Measurements from ENCODE around the gene ITGAD. TPM values are rescaled to one million over a fixed set of nuclear protein-coding genes. Genes with fewer than 3 reads are reported as not detected.

ITGAD gene
- total and polyA plus RNA-seq, 2 experiments from 2014 or later, result not detected

DNA sequence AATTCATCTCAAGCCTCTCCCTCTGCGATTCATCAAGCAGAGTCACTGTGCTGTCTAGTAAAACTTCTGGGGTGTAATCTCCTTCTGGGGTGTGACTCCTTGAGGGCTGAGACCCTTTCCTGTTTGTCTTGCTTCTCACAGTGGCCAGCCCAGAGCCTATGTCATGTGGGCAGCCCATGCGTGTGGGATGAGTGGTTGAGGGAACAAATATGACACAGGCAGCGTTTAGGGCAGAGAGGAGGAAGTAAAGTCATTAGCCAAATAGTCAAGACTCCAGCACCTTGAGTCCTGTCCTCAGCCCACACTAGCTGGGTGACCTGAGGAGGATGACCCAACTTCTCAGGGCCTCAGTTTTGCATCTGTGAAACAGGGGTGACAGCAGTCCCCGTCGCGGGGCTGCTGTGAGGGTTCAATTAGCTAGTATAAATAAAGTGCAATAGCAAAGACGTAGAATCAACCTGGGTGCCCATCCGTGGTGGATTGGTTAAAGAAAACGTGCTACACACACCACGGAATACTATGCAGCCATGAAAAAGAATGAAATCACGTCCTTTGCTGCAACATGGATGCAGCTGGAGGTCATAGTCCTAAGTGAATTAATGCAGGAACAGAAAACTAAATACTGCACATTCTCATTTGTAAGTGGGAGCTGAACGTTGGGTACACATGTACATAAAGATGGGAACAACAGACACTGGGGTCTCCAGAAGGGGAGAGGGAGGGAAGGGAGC is 42.7 kb upstream of the ITGAD start (continued):
- TF ChIP-seq, protein P1, sequence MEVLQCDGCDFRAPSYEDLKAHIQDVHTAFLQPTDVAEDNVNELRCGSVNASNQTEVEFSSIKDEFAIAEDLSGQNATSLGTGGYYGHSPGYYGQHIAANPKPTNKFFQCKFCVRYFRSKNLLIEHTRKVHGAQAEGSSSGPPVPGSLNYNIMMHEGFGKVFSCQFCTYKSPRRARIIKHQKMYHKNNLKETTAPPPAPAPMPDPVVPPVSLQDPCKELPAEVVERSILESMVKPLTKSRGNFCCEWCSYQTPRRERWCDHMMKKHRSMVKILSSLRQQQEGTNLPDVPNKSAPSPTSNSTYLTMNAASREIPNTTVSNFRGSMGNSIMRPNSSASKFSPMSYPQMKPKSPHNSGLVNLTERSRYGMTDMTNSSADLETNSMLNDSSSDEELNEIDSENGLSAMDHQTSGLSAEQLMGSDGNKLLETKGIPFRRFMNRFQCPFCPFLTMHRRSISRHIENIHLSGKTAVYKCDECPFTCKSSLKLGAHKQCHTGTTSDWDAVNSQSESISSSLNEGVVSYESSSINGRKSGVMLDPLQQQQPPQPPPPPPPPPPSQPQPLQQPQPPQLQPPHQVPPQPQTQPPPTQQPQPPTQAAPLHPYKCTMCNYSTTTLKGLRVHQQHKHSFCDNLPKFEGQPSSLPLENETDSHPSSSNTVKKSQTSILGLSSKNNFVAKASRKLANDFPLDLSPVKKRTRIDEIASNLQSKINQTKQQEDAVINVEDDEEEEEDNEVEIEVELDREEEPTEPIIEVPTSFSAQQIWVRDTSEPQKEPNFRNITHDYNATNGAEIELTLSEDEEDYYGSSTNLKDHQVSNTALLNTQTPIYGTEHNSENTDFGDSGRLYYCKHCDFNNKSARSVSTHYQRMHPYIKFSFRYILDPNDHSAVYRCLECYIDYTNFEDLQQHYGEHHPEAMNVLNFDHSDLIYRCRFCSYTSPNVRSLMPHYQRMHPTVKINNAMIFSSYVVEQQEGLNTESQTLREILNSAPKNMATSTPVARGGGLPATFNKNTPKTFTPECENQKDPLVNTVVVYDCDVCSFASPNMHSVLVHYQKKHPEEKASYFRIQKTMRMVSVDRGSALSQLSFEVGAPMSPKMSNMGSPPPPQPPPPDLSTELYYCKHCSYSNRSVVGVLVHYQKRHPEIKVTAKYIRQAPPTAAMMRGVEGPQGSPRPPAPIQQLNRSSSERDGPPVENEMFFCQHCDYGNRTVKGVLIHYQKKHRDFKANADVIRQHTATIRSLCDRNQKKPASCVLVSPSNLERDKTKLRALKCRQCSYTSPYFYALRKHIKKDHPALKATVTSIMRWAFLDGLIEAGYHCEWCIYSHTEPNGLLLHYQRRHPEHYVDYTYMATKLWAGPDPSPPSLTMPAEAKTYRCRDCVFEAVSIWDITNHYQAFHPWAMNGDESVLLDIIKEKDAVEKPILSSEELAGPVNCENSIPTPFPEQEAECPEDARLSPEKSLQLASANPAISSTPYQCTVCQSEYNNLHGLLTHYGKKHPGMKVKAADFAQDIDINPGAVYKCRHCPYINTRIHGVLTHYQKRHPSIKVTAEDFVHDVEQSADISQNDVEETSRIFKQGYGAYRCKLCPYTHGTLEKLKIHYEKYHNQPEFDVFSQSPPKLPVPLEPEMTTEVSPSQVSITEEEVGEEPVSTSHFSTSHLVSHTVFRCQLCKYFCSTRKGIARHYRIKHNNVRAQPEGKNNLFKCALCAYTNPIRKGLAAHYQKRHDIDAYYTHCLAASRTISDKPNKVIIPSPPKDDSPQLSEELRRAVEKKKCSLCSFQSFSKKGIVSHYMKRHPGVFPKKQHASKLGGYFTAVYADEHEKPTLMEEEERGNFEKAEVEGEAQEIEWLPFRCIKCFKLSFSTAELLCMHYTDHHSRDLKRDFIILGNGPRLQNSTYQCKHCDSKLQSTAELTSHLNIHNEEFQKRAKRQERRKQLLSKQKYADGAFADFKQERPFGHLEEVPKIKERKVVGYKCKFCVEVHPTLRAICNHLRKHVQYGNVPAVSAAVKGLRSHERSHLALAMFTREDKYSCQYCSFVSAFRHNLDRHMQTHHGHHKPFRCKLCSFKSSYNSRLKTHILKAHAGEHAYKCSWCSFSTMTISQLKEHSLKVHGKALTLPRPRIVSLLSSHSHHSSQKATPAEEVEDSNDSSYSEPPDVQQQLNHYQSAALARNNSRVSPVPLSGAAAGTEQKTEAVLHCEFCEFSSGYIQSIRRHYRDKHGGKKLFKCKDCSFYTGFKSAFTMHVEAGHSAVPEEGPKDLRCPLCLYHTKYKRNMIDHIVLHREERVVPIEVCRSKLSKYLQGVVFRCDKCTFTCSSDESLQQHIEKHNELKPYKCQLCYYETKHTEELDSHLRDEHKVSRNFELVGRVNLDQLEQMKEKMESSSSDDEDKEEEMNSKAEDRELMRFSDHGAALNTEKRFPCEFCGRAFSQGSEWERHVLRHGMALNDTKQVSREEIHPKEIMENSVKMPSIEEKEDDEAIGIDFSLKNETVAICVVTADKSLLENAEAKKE (CRISPR knock-in tag; IDR thresholded peaks at IDR 0.05), result no peak
- no peak for TF ChIP-seq ZNF331 (CRISPR knock-in tag; IDR thresholded peaks at IDR 0.05; ENCODE audit: low read depth)
- TF ChIP-seq POLR2AphosphoS5 (IDR thresholded peaks at IDR 0.05; ENCODE audit: low read depth), result no peak
- TF ChIP-seq, protein P2, sequence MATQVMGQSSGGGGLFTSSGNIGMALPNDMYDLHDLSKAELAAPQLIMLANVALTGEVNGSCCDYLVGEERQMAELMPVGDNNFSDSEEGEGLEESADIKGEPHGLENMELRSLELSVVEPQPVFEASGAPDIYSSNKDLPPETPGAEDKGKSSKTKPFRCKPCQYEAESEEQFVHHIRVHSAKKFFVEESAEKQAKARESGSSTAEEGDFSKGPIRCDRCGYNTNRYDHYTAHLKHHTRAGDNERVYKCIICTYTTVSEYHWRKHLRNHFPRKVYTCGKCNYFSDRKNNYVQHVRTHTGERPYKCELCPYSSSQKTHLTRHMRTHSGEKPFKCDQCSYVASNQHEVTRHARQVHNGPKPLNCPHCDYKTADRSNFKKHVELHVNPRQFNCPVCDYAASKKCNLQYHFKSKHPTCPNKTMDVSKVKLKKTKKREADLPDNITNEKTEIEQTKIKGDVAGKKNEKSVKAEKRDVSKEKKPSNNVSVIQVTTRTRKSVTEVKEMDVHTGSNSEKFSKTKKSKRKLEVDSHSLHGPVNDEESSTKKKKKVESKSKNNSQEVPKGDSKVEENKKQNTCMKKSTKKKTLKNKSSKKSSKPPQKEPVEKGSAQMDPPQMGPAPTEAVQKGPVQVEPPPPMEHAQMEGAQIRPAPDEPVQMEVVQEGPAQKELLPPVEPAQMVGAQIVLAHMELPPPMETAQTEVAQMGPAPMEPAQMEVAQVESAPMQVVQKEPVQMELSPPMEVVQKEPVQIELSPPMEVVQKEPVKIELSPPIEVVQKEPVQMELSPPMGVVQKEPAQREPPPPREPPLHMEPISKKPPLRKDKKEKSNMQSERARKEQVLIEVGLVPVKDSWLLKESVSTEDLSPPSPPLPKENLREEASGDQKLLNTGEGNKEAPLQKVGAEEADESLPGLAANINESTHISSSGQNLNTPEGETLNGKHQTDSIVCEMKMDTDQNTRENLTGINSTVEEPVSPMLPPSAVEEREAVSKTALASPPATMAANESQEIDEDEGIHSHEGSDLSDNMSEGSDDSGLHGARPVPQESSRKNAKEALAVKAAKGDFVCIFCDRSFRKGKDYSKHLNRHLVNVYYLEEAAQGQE (IDR thresholded peaks at IDR 0.05; ENCODE audit: unreplicated experiment), result no peak
- TF ChIP-seq, protein P3, sequence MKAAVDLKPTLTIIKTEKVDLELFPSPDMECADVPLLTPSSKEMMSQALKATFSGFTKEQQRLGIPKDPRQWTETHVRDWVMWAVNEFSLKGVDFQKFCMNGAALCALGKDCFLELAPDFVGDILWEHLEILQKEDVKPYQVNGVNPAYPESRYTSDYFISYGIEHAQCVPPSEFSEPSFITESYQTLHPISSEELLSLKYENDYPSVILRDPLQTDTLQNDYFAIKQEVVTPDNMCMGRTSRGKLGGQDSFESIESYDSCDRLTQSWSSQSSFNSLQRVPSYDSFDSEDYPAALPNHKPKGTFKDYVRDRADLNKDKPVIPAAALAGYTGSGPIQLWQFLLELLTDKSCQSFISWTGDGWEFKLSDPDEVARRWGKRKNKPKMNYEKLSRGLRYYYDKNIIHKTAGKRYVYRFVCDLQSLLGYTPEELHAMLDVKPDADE (IDR thresholded peaks at IDR 0.05), result no peak
- no peak for TF ChIP-seq EZH2 (IDR thresholded peaks at IDR 0.05; ENCODE audit: low read depth, unreplicated experiment)
- TF ChIP-seq EZH2phosphoT487 (IDR thresholded peaks at IDR 0.05; ENCODE audit: unreplicated experiment), result no peak
- TF ChIP-seq ZNF114 (CRISPR knock-in tag; IDR thresholded peaks at IDR 0.05), result no peak
- no peak for TF ChIP-seq CREB1 (CRISPR knock-in tag; IDR thresholded peaks at IDR 0.05; ENCODE audit: low read depth)

Measured in GM23338 (cell line).